Measurements from ENCODE around the gene TAS2R50.
"Not testable (repeated sequence)": the region's sequence is repeated elsewhere in the genome, so short reads cannot be mapped to it uniquely, and the experiment has no call there.

The TAS2R50 gene, protein sequence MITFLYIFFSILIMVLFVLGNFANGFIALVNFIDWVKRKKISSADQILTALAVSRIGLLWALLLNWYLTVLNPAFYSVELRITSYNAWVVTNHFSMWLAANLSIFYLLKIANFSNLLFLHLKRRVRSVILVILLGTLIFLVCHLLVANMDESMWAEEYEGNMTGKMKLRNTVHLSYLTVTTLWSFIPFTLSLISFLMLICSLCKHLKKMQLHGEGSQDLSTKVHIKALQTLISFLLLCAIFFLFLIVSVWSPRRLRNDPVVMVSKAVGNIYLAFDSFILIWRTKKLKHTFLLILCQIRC

GRCh38 chr12:10986812-10987211 is at the start of gene TAS2R50:
Gene TAS2R50 (minus strand): TSS chr12:10986912. CDS start chr12:10986860, 52 bp downstream.
- no peak for TF ChIP-seq CTCF (conservative IDR thresholded peaks at IDR 0.05; ENCODE audit: low read depth)
- POLR2A ChIA-PET (ENCODE audit: low non-redundant PET), result no interaction called here
- H3K27ac ChIP-seq, result no peak within 1 kb of the TSS
- no peak for DNase-seq (ENCODE audit: low spot score)
- CTCF ChIA-PET, result no interaction called here

- POLR2A ChIA-PET (ENCODE audit: low non-redundant PET); DNase-seq (ENCODE audit: low spot score); H3K27ac ChIP-seq; CTCF ChIA-PET: not testable (repeated sequence)
Observed at GRCh38 chr12:11033959-11034358, 47.2 kb upstream of the TAS2R50 start.

DNA sequence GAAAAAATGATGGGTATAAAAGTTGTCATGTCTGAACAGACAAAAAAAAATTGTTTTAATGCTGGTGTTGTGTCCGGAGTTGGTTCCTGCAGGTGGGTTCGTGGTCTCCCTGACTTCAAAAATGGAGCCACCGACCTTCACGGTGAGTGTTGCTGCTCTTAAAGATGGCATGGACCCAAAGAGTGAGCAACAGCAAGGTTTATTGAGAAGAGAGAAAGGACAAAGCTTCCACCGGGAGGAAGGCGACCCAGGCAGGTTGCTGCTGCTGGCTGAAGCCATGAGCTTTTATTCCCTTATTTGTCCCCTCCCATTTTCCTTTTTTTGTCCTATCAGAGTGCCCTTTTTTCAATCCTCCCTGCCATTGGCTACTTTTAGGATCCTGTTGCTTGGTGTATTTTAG is 44.6 kb upstream of the TAS2R50 start, which contains the start of gene TAS2R31:
Gene TAS2R31, minus strand, starts transcription at position 101 of the 400 bp plus-strand sequence. Its CDS starts 72 bp downstream, at position 29.
- no peak within 1 kb of the TSS for H3K27ac ChIP-seq
- CTCF ChIA-PET, result no interaction called here
- DNase-seq (ENCODE audit: low spot score), result no peak
- no peak for TF ChIP-seq CTCF (conservative IDR thresholded peaks at IDR 0.05; ENCODE audit: low read depth)
- POLR2A ChIA-PET (ENCODE audit: low non-redundant PET), result no interaction called here

DNA sequence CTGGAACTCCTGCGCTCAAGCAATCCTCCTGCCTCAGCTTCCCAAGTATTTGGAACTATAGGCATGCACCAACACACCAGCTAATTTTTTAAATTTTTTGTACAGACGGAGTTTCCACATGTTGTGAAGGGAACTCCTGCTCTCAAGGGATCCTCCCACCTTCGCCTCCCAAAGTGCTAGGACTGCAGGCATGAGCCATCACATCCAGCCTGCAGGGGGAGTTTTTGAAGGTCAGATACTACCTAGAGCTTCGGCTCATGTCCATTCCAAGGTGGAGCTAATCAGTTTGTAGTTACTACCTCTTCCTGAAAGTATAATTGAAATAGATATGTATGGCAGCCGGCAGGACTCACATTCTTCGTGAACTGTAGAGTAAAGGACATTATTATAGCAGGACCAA is 39.4 kb upstream of the TAS2R50 start:
- POLR2A ChIA-PET (ENCODE audit: low non-redundant PET), result no interaction called here
- CTCF ChIA-PET, result no interaction called here

DNA sequence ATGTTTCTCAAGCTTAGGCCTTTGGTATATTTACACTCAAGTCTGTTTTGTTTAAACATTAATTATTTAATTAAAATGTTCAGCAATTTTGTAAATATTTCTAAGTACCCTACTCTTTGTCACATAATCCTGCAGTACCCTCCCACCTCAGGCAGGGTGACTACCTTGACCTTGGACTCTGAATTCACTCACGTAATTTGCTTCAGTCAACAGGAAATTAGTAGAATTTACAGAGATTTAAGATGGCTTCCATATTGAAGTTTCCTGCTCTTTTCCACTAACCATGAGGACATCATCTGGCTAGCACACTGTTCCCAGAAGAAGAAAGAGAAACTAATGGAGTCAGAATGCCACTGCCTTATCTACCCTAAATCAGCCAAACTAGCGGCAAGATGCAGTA is 36.7 kb upstream of the TAS2R50 start:
- no peak for DNase-seq (ENCODE audit: low spot score)
- no peak for TF ChIP-seq CTCF (conservative IDR thresholded peaks at IDR 0.05; ENCODE audit: low read depth)
- POLR2A ChIA-PET (ENCODE audit: low non-redundant PET), result no interaction called here
- CTCF ChIA-PET, result no interaction called here
- no peak overlapping the region for H3K27ac ChIP-seq

More for the DNA sequence above, 39.4 kb upstream of the TAS2R50 start:
- no peak for TF ChIP-seq CTCF (conservative IDR thresholded peaks at IDR 0.05; ENCODE audit: low read depth)
- H3K27ac ChIP-seq, result no peak overlapping the region
- DNase-seq (ENCODE audit: low spot score), result no peak

DNA sequence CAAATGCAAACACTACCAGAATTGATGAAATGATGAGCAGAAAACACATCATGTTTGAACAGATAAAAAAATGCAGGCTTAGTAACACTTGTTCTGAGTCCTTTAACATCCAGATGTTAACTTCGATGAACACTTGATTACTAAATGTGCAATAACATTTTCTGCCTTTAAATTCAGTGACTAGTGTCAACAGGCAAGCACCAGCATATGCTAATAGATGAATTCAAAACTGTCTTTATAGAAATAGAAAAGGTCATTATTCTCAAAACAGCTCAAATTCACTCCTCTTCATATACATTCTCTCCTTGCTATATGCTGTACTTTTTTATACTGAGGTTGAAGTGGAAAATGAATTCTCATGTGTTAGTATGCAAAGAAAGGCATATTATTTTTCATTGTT is 35.8 kb upstream of the TAS2R50 start, which contains the start of gene TAS2R19:
Gene TAS2R19, minus strand, starts transcription at position 101 of the 400 bp plus-strand sequence. Its CDS starts 49 bp downstream, at position 52.
- CTCF ChIA-PET, result no interaction called here
- H3K27ac ChIP-seq, result no peak within 1 kb of the TSS
- no peak for DNase-seq (ENCODE audit: low spot score)
- no peak for TF ChIP-seq CTCF (conservative IDR thresholded peaks at IDR 0.05; ENCODE audit: low read depth)
- POLR2A ChIA-PET (ENCODE audit: low non-redundant PET), result no interaction called here

GRCh38 chr12:11016937-11017336 is 30.2 kb upstream of the TAS2R50 start:
- TF ChIP-seq CTCF (conservative IDR thresholded peaks at IDR 0.05; ENCODE audit: low read depth), result no peak
- CTCF ChIA-PET, result no interaction called here
- no peak overlapping the region for H3K27ac ChIP-seq
- POLR2A ChIA-PET (ENCODE audit: low non-redundant PET), result no interaction called here
- no peak for DNase-seq (ENCODE audit: low spot score)

Measured in RWPE1 (cell line).